ENCODE data around the gene SCO2.

Gene SCO2

DNA sequence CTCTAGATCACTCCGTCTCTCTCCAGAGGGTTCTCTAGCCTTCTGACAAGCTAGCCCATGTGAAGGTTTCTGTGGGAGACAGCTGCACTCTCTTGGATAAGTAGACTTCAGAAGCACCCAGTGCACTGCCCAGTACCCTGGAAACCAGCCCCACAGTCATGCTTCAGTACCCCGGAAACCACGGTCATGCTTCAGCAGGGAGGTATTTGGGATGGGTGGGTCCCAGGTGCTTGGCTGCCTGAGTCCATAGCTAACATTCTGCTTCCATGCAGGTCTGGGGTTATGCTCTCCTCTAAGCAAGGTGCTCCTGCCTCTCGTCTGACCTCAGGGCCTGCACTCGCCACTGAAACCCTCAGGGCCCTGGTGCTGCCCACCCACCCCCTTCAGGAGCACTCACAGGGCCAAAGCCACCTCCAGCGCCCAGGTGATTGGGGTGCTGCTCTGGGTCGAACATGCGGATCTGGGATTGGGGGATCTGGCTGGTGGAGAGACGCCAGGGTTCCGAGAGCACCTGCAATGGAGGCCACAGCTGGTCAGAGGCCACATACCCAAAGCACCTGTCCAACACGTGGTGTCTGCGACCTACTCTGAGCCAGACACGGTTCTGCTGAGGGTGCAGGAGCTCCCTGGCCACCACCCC lies 44.6 kb upstream of the SCO2 start:
- no peak overlapping the region for H3K4me3 ChIP-seq (ENCODE audit: low read depth, low read length)
- peak; percentile 49 for DNase-seq (ENCODE audit: low read depth)
- TF ChIP-seq, protein P1, sequence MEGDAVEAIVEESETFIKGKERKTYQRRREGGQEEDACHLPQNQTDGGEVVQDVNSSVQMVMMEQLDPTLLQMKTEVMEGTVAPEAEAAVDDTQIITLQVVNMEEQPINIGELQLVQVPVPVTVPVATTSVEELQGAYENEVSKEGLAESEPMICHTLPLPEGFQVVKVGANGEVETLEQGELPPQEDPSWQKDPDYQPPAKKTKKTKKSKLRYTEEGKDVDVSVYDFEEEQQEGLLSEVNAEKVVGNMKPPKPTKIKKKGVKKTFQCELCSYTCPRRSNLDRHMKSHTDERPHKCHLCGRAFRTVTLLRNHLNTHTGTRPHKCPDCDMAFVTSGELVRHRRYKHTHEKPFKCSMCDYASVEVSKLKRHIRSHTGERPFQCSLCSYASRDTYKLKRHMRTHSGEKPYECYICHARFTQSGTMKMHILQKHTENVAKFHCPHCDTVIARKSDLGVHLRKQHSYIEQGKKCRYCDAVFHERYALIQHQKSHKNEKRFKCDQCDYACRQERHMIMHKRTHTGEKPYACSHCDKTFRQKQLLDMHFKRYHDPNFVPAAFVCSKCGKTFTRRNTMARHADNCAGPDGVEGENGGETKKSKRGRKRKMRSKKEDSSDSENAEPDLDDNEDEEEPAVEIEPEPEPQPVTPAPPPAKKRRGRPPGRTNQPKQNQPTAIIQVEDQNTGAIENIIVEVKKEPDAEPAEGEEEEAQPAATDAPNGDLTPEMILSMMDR (IDR thresholded peaks at IDR 0.05; ENCODE audit: insufficient read depth, low read depth, low read length, missing control alignments): no peak

DNA sequence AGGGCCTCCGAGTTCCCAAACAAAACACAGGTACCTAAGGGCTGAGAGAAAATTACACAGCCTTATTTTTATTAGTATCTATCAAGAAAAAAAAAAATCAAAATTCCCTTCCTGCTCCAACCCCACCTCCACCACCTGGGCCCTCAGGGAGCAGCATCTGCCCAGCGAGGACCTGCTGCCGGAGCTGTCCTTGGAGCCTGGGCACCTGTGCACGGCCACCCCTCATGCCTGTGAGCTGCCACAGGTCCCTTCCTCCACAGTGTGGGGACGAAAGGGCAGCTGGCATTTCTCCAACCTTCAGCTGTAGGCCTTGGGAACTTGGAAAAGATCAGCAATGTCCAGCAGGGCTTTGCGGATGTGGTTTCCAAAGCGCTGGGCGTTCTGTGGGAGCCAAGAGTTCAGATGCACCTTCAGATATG lies 43.7 kb upstream of the SCO2 start:
- no peak overlapping the region for H3K4me3 ChIP-seq (ENCODE audit: low read depth, low read length)
- TF ChIP-seq, protein P1 (IDR thresholded peaks at IDR 0.05; ENCODE audit: insufficient read depth, low read depth, low read length, missing control alignments): no peak
- no peak for DNase-seq (ENCODE audit: low read depth)

DNA sequence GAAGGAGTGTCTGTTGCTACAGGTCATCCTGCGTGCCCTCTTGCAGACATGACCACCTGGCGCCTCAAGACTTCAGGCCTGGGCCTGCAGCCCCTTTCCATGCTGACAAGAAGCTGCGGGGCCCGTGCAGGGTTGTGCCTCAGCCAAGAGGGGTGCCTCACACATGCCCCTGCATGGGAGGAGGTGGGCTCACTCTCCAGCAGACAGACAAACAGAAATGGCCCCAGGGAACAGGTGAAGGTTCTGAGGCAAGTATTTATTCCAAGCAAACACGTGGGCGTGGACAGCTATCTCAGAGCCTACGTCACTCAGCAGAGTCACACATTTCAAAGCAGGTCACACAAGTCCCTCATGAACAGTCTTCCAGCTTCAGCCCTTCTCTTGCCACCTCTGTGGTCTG lies 43.2 kb upstream of the SCO2 start:
- no peak for DNase-seq (ENCODE audit: low read depth)
- TF ChIP-seq, protein P1 (IDR thresholded peaks at IDR 0.05; ENCODE audit: insufficient read depth, low read depth, low read length, missing control alignments): no peak
- H3K4me3 ChIP-seq (ENCODE audit: low read depth, low read length): no peak overlapping the region

- TF ChIP-seq, protein P1 (IDR thresholded peaks at IDR 0.05; ENCODE audit: insufficient read depth, low read depth, low read length, missing control alignments): no peak
- no peak overlapping the region for H3K4me3 ChIP-seq (ENCODE audit: low read depth, low read length)
- no peak for DNase-seq (ENCODE audit: low read depth)
These were observed 42.4 kb upstream of the SCO2 start for GRCh38 chr22:50567721-50568252.

GRCh38 chr22:50564289-50564688 lies 38.9 kb upstream of the SCO2 start:
- no peak overlapping the region for H3K4me3 ChIP-seq (ENCODE audit: low read depth, low read length)
- TF ChIP-seq, protein P1 (IDR thresholded peaks at IDR 0.05; ENCODE audit: insufficient read depth, low read depth, low read length, missing control alignments): no peak
- no peak for DNase-seq (ENCODE audit: low read depth)

DNA sequence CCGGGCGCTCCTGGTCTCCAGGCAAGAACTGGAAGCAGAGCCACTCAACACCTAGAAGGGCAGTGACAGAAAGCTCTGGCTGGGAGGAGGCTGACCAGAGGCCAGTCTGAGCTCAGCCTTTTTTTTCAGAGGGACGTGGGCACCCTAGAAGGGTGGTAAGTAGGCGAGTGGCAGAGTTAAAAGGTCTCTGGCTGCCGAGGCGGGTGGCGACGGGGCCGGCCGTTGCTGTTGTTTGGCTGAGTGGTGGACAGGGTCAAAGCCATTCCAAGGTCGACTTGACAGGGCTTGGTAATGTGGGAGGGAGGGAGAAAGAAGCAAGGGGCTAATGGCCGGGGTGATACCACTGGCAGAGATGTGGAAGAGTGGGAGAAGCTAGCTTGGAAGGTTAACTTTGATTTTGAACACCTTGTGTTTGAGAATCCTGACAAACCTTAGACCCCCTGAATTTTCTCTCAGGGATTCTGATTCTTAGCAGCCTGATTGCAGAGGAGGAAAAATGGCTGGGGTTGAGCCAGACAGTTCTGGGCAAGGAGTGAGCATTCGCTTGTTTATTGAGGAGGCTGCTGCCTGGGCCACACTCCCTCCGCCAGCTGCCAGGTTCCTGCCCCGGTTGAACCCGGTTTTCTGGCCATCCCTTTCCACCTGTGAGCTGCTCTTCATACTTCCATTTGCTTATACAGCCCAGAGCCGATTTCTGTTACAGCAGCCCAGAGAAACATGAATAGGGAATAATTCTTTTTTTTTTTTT lies 38.2 kb upstream of the SCO2 start:
- peak overlapping the region; percentile 81 for H3K4me3 ChIP-seq (ENCODE audit: low read depth, low read length)
- TF ChIP-seq, protein P1 (IDR thresholded peaks at IDR 0.05; ENCODE audit: insufficient read depth, low read depth, low read length, missing control alignments): no peak
- no peak for DNase-seq (ENCODE audit: low read depth)
